ENCODE measurements around the gene TEDC1. TPM values are rescaled to one million over a fixed set of nuclear protein-coding genes. Genes with fewer than 3 reads are reported as not detected.
A peak's percentile ranks its signal among the peaks of the same experiment; 100 is the strongest.

TEDC1 gene
- total RNA-seq, 1 experiment from 2014 or later = 17.9 TPM

DNA sequence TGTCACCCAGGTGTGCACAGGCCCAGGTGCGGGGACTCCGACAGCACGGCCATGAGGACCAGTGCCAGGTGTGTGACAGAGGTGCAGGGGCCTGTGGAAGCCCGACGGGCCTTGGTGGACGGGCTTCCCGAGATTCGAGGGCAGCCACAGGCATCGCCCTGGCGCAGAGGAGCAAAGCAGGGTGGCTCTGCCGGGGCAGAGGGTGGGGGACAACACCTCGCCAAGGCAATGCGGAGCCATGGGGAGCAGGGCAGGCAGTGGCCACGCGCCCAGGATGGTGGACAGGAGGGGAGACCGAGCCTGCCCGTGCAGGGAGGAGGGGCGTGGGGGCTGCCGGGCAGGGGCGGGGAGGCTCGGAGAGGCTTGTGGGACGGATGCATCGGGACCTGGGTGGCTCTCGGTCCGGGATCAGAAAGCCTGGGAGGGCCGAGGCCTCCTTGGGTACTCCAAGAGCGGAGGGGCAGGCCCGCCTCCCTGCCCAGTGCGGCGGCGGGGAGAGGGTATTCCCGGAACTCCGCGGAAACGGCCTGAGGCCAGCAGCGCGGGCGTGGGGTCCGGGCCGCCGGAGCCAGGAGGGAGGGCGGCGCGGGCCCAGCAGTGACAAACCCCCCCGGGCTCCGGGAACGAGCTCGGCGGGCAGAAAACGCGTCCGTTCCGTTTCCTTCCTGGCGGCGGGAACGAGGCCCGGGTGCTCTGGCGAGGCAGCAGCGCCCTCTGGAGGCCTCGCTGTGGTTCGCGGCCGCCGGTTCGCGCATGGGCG lies 37.0 kb downstream of the TEDC1 start:
- Mint-ChIP-seq H3K36me3 (peaks cover 2% of the 10 kb centered on the region; the same call in 1 of the 2 replicates), H3K4me3 (peak overlapping the region; percentile 35), H3K27me3 (ENCODE audit: low read depth) (peaks cover 54% of the 10 kb centered on the region), H3K9me3 (peaks cover 7% of the 10 kb centered on the region), H3K27ac (no peak overlapping the region), H3K4me1 (no peaks in the 10 kb centered on the region)
- DNase-seq (ENCODE audit: low spot score) (peak; percentile 75), ATAC-seq (peak; percentile 60)
- ChIA-PET POLR2A (no interaction called here), CTCF (interaction anchor here (0.6 to 1.3 kb wide), 15 partner anchors 8 to 659 kb away, joined by 3 to 11 read pairs (median 3); partner anchors contain the start of gene BTBD6)
- TF ChIP-seq, protein P1, sequence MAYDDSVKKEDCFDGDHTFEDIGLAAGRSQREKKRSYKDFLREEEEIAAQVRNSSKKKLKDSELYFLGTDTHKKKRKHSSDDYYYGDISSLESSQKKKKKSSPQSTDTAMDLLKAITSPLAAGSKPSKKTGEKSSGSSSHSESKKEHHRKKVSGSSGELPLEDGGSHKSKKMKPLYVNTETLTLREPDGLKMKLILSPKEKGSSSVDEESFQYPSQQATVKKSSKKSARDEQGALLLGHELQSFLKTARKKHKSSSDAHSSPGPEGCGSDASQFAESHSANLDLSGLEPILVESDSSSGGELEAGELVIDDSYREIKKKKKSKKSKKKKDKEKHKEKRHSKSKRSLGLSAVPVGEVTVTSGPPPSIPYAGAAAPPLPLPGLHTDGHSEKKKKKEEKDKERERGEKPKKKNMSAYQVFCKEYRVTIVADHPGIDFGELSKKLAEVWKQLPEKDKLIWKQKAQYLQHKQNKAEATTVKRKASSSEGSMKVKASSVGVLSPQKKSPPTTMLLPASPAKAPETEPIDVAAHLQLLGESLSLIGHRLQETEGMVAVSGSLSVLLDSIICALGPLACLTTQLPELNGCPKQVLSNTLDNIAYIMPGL (CRISPR knock-in tag; IDR thresholded peaks at IDR 0.05) = peak; percentile 62; the same call in 1 of the 2 replicates
- TF ChIP-seq ATF1 (CRISPR knock-in tag; IDR thresholded peaks at IDR 0.05) = no peak
- TF ChIP-seq ELF4 (CRISPR knock-in tag; IDR thresholded peaks at IDR 0.05; ENCODE audit: low read depth) = no peak
- TF ChIP-seq FOXP4 (CRISPR knock-in tag; IDR thresholded peaks at IDR 0.05) = peak; percentile 83; the same call in 1 of the 2 replicates
- TF ChIP-seq, protein P2, sequence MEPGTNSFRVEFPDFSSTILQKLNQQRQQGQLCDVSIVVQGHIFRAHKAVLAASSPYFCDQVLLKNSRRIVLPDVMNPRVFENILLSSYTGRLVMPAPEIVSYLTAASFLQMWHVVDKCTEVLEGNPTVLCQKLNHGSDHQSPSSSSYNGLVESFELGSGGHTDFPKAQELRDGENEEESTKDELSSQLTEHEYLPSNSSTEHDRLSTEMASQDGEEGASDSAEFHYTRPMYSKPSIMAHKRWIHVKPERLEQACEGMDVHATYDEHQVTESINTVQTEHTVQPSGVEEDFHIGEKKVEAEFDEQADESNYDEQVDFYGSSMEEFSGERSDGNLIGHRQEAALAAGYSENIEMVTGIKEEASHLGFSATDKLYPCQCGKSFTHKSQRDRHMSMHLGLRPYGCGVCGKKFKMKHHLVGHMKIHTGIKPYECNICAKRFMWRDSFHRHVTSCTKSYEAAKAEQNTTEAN (CRISPR knock-in tag; IDR thresholded peaks at IDR 0.05) = no peak
- TF ChIP-seq ZNF232 (CRISPR knock-in tag; IDR thresholded peaks at IDR 0.05) = no peak
- no peak for TF ChIP-seq CREM (CRISPR knock-in tag; IDR thresholded peaks at IDR 0.05)
- TF ChIP-seq, protein P3, sequence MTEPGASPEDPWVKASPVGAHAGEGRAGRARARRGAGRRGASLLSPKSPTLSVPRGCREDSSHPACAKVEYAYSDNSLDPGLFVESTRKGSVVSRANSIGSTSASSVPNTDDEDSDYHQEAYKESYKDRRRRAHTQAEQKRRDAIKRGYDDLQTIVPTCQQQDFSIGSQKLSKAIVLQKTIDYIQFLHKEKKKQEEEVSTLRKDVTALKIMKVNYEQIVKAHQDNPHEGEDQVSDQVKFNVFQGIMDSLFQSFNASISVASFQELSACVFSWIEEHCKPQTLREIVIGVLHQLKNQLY (CRISPR knock-in tag; IDR thresholded peaks at IDR 0.05) = no peak
- TF ChIP-seq SMAD4 (CRISPR knock-in tag; IDR thresholded peaks at IDR 0.05) = no peak
- TF ChIP-seq ZNF416 (CRISPR knock-in tag; IDR thresholded peaks at IDR 0.05) = no peak
- TF ChIP-seq TEAD1 (CRISPR knock-in tag; IDR thresholded peaks at IDR 0.05) = no peak
- TF ChIP-seq, protein P4, sequence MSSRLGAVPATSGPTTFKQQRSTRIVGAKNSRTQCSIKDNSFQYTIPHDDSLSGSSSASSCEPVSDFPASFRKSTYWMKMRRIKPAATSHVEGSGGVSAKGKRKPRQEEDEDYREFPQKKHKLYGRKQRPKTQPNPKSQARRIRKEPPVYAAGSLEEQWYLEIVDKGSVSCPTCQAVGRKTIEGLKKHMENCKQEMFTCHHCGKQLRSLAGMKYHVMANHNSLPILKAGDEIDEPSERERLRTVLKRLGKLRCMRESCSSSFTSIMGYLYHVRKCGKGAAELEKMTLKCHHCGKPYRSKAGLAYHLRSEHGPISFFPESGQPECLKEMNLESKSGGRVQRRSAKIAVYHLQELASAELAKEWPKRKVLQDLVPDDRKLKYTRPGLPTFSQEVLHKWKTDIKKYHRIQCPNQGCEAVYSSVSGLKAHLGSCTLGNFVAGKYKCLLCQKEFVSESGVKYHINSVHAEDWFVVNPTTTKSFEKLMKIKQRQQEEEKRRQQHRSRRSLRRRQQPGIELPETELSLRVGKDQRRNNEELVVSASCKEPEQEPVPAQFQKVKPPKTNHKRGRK (CRISPR knock-in tag; IDR thresholded peaks at IDR 0.05; ENCODE audit: borderline replicate concordance) = no peak
- TF ChIP-seq TEAD4 (CRISPR knock-in tag; IDR thresholded peaks at IDR 0.05) = no peak
- no peak for TF ChIP-seq JUN (CRISPR knock-in tag; IDR thresholded peaks at IDR 0.05)
- TF ChIP-seq FOXJ3 (CRISPR knock-in tag; IDR thresholded peaks at IDR 0.05; ENCODE audit: borderline replicate concordance) = no peak
- TF ChIP-seq MXD4 (CRISPR knock-in tag; IDR thresholded peaks at IDR 0.05; ENCODE audit: borderline replicate concordance) = no peak
- TF ChIP-seq, protein P5, sequence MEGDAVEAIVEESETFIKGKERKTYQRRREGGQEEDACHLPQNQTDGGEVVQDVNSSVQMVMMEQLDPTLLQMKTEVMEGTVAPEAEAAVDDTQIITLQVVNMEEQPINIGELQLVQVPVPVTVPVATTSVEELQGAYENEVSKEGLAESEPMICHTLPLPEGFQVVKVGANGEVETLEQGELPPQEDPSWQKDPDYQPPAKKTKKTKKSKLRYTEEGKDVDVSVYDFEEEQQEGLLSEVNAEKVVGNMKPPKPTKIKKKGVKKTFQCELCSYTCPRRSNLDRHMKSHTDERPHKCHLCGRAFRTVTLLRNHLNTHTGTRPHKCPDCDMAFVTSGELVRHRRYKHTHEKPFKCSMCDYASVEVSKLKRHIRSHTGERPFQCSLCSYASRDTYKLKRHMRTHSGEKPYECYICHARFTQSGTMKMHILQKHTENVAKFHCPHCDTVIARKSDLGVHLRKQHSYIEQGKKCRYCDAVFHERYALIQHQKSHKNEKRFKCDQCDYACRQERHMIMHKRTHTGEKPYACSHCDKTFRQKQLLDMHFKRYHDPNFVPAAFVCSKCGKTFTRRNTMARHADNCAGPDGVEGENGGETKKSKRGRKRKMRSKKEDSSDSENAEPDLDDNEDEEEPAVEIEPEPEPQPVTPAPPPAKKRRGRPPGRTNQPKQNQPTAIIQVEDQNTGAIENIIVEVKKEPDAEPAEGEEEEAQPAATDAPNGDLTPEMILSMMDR (IDR thresholded peaks at IDR 0.05) = peak; percentile 49
- TF ChIP-seq ZNF423 (CRISPR knock-in tag; IDR thresholded peaks at IDR 0.05) = no peak
- no peak for TF ChIP-seq JAZF1 (CRISPR knock-in tag; IDR thresholded peaks at IDR 0.05)
- no peak for TF ChIP-seq EMX1 (CRISPR knock-in tag; IDR thresholded peaks at IDR 0.05)
- TF ChIP-seq, protein P6, sequence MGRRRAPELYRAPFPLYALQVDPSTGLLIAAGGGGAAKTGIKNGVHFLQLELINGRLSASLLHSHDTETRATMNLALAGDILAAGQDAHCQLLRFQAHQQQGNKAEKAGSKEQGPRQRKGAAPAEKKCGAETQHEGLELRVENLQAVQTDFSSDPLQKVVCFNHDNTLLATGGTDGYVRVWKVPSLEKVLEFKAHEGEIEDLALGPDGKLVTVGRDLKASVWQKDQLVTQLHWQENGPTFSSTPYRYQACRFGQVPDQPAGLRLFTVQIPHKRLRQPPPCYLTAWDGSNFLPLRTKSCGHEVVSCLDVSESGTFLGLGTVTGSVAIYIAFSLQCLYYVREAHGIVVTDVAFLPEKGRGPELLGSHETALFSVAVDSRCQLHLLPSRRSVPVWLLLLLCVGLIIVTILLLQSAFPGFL (CRISPR knock-in tag; IDR thresholded peaks at IDR 0.05; ENCODE audit: borderline replicate concordance) = no peak
- TF ChIP-seq MYBL2 (CRISPR knock-in tag; IDR thresholded peaks at IDR 0.05) = no peak
- no peak for TF ChIP-seq ZNF425 (CRISPR knock-in tag; conservative IDR thresholded peaks at IDR 0.05)
- TF ChIP-seq, protein P7, sequence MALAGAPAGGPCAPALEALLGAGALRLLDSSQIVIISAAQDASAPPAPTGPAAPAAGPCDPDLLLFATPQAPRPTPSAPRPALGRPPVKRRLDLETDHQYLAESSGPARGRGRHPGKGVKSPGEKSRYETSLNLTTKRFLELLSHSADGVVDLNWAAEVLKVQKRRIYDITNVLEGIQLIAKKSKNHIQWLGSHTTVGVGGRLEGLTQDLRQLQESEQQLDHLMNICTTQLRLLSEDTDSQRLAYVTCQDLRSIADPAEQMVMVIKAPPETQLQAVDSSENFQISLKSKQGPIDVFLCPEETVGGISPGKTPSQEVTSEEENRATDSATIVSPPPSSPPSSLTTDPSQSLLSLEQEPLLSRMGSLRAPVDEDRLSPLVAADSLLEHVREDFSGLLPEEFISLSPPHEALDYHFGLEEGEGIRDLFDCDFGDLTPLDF (CRISPR knock-in tag; IDR thresholded peaks at IDR 0.05) = no peak
